ENCODE results near the gene HCST. TPM values are rescaled to one million over a fixed set of nuclear protein-coding genes. Genes with fewer than 3 reads are reported as not detected.
A peak's percentile ranks its signal among the peaks of the same experiment; 100 is the strongest.

The HCST gene
- total and polyA plus RNA-seq, 4 donors = 2.0 to 13.3 (median 3.8) TPM

GRCh38 chr19:35931161-35931873 is 29.0 kb downstream of the HCST start:
- under 1% methylated on average over 47 of the region's 47 CpGs for WGBS
- peaks cover 0 to 4% (median 0%) of the 10 kb centered on the region in 4 donors for H3K27me3 ChIP-seq (ENCODE audit: control insufficient read depth in 4 of 4, insufficient read depth in 4 of 4, low read length in 3 of 4)
- H3K4me3 ChIP-seq (ENCODE audit: low read depth in 1 of 3, low read length in 3 of 3) = no peak overlapping the region
- H3K4me1 ChIP-seq (ENCODE audit: control insufficient read depth in 4 of 4, insufficient read depth in 4 of 4, low read length in 3 of 4) = peaks cover 3 to 11% (median 9%) of the 10 kb centered on the region in 4 donors
- H3K9ac ChIP-seq (ENCODE audit: low read depth in 1 of 2, low read length in 2 of 2) = no peak overlapping the region
- peak; percentile 98 for DNase-seq (ENCODE audit: low spot score)
- H3K36me3 ChIP-seq (ENCODE audit: control insufficient read depth in 4 of 4, insufficient read depth in 3 of 4, low read depth in 1 of 4, low read length in 3 of 4) = no peaks in the 10 kb centered on the region
- peak overlapping the region in 1 of 2 donors; percentile 61 for H3K27ac ChIP-seq (ENCODE audit: low read depth in 1 of 2, low read length in 2 of 2)
- H3K9me3 ChIP-seq (ENCODE audit: control insufficient read depth in 4 of 4, low read length in 3 of 4) = no peaks in the 10 kb centered on the region
- TF ChIP-seq TAF1 (conservative IDR thresholded peaks at IDR 0.05) (peak; percentile 16), RXRA (IDR thresholded peaks at IDR 0.05) (peak; percentile 50 to 55), YY1 (IDR thresholded peaks at IDR 0.05) (peak; percentile 97), HNF4A (conservative IDR thresholded peaks at IDR 0.05) (no peak), SP1 (IDR thresholded peaks at IDR 0.05) (peak; percentile 87), MAX (IDR thresholded peaks at IDR 0.05) (peak; percentile 96), JUND (IDR thresholded peaks at IDR 0.05) (no peak), NR2F2 (IDR thresholded peaks at IDR 0.05) (no peak), GABPA (IDR thresholded peaks at IDR 0.05 in 1 of 2, conservative IDR thresholded peaks at IDR 0.05 in 1 of 2) (peak in 1 of 2 donors; percentile 90), FOXA2 (IDR thresholded peaks at IDR 0.05) (peak; percentile 69), FOXA1 (IDR thresholded peaks at IDR 0.05) (peak; percentile 59), HNF4G (IDR thresholded peaks at IDR 0.05) (no peak), RAD21 (IDR thresholded peaks at IDR 0.05) (peak; percentile 96 to 98), EGR1 (IDR thresholded peaks at IDR 0.05; ENCODE audit: low read depth in 2 of 2) (peak in 1 of 2 donors; percentile 82), REST (IDR thresholded peaks at IDR 0.05) (peak; percentile 94), ATF3 (IDR thresholded peaks at IDR 0.05) (no peak)
- TF ChIP-seq, protein P1, sequence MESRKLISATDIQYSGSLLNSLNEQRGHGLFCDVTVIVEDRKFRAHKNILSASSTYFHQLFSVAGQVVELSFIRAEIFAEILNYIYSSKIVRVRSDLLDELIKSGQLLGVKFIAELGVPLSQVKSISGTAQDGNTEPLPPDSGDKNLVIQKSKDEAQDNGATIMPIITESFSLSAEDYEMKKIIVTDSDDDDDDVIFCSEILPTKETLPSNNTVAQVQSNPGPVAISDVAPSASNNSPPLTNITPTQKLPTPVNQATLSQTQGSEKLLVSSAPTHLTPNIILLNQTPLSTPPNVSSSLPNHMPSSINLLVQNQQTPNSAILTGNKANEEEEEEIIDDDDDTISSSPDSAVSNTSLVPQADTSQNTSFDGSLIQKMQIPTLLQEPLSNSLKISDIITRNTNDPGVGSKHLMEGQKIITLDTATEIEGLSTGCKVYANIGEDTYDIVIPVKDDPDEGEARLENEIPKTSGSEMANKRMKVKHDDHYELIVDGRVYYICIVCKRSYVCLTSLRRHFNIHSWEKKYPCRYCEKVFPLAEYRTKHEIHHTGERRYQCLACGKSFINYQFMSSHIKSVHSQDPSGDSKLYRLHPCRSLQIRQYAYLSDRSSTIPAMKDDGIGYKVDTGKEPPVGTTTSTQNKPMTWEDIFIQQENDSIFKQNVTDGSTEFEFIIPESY (IDR thresholded peaks at IDR 0.05) = peak; percentile 98
- TF ChIP-seq, protein P2, sequence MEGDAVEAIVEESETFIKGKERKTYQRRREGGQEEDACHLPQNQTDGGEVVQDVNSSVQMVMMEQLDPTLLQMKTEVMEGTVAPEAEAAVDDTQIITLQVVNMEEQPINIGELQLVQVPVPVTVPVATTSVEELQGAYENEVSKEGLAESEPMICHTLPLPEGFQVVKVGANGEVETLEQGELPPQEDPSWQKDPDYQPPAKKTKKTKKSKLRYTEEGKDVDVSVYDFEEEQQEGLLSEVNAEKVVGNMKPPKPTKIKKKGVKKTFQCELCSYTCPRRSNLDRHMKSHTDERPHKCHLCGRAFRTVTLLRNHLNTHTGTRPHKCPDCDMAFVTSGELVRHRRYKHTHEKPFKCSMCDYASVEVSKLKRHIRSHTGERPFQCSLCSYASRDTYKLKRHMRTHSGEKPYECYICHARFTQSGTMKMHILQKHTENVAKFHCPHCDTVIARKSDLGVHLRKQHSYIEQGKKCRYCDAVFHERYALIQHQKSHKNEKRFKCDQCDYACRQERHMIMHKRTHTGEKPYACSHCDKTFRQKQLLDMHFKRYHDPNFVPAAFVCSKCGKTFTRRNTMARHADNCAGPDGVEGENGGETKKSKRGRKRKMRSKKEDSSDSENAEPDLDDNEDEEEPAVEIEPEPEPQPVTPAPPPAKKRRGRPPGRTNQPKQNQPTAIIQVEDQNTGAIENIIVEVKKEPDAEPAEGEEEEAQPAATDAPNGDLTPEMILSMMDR (IDR thresholded peaks at IDR 0.05; ENCODE audit: low read depth, low read length, missing input control) = peak; percentile 93
